NB4 (cell line): ENCODE results near the gene PLCB4.

ENCODE experiments used
- DNase-seq: peaks from one replicate; pipeline ENCODE4 v3.0.0; 2010; ENCODE audit warnings: low read depth
- H3K4me3 ChIP-seq: one replicate; pipeline ENCODE4 v1.5.1; 2011; ENCODE audit warnings: mild to moderate bottlenecking, low read depth, low read length, moderate library complexity
- CTCF ChIP-seq: IDR thresholded peaks from one replicate; pipeline ENCODE4 v1.5.1; 2012; ENCODE audit warnings: low read depth, low read length
- MAX ChIP-seq: IDR thresholded peaks from 2 replicates; pipeline ENCODE4 v1.6.1; 2011; ENCODE audit warnings: low read depth, low read length
- MYC ChIP-seq: IDR thresholded peaks from 2 replicates; pipeline ENCODE4 v1.6.1; 2011; ENCODE audit warnings: low read depth, low read length
- POLR2A ChIP-seq: IDR thresholded peaks from 2 replicates; pipeline ENCODE4 v1.6.1; 2011; ENCODE audit warnings: mild to moderate bottlenecking; ENCODE audit not compliant: insufficient read length; ENCODE audit errors: extremely low read depth

PLCB4 gene

GRCh38 chr20:9367746-9368145 is 298.9 kb downstream of the PLCB4 start:
- no peak for TF ChIP-seq POLR2A
- TF ChIP-seq MYC: no peak
- TF ChIP-seq MAX: no peak
- TF ChIP-seq CTCF: no peak
- DNase-seq: no peak
- H3K4me3 ChIP-seq: no peak overlapping the region

- no peak for DNase-seq
- TF ChIP-seq CTCF: no peak
- H3K4me3 ChIP-seq: no peak overlapping the region
Measured at GRCh38 chr20:9368893-9369292, 300.0 kb downstream of the PLCB4 start.

GRCh38 chr20:9369557-9369956 is 300.7 kb downstream of the PLCB4 start:
- TF ChIP-seq POLR2A (no peak), CTCF (no peak), MAX (no peak), MYC (no peak)
- no peak for DNase-seq
- no peak overlapping the region for H3K4me3 ChIP-seq

GRCh38 chr20:9374072-9374471 is 305.2 kb downstream of the PLCB4 start:
- no peak for DNase-seq
- TF ChIP-seq POLR2A (no peak), MAX (no peak), MYC (no peak), CTCF (no peak)
- no peak overlapping the region for H3K4me3 ChIP-seq

GRCh38 chr20:9374480-9374879 is 305.6 kb downstream of the PLCB4 start:
- no peak for TF ChIP-seq POLR2A
- no peak for TF ChIP-seq CTCF
- no peak for TF ChIP-seq MAX
- no peak for TF ChIP-seq MYC
- no peak overlapping the region for H3K4me3 ChIP-seq
- no peak for DNase-seq

GRCh38 chr20:9375221-9375681 is 306.4 kb downstream of the PLCB4 start:
- TF ChIP-seq MYC (no peak), POLR2A (no peak), CTCF (no peak), MAX (no peak)
- DNase-seq: no peak
- no peak overlapping the region for H3K4me3 ChIP-seq
